HepG2 (cell line): ENCODE measurements around the gene FAM193A.

Source experiments
- KDM1A ChIP-seq: IDR thresholded peaks from 2 replicates; pipeline ENCODE4 v1.6.1; 2016; ENCODE audit warnings: missing compliant biosample characterization
- POLR2A ChIP-seq, 2 experiments: IDR thresholded peaks; 2 replicates each; pipeline ENCODE4 v1.6.1; 2011; ENCODE audit warnings: low read depth in 2 of 2, low read length in 2 of 2, mild to moderate bottlenecking in 1 of 2, moderate library complexity in 1 of 2; ENCODE audit not compliant: insufficient read depth in 1 of 2
- UBTF ChIP-seq: sonication (generic); formaldehyde crosslinking; IDR thresholded peaks from 2 replicates; pipeline ENCODE4 v1.4.0; 2020; ENCODE audit warnings: mild to moderate bottlenecking, missing genetic modification reagents
- ZFP37 ChIP-seq: sonication (generic); formaldehyde crosslinking; IDR thresholded peaks from 2 replicates; pipeline ENCODE4 v1.4.0; 2020; ENCODE audit warnings: missing genetic modification reagents, borderline replicate concordance
- ZNF563 ChIP-seq: sonication (generic); formaldehyde crosslinking; IDR thresholded peaks from 2 replicates; pipeline ENCODE4 v1.8.0; 2022; ENCODE audit warnings: mild to moderate bottlenecking, moderate library complexity, missing genetic modification reagents
- TF ChIP-seq, protein P1 (sequence below): sonication (generic); formaldehyde crosslinking; IDR thresholded peaks from 2 replicates; pipeline ENCODE4 v1.4.0; 2020; ENCODE audit warnings: missing genetic modification reagents

GRCh38 chr4:2722033-2722432, 185.6 kb downstream of the FAM193A start:
- TF ChIP-seq KDM1A (CRISPR knock-in tag) (no peak), ZNF563 (CRISPR knock-in tag) (no peak), ZFP37 (CRISPR knock-in tag) (no peak), POLR2A (IDR thresholded peaks at IDR 0.05; ENCODE audit: insufficient read depth in 1 of 2, low read depth in 2 of 2, low read length in 2 of 2) (no peak), UBTF (CRISPR knock-in tag) (no peak)
- TF ChIP-seq, protein P1, sequence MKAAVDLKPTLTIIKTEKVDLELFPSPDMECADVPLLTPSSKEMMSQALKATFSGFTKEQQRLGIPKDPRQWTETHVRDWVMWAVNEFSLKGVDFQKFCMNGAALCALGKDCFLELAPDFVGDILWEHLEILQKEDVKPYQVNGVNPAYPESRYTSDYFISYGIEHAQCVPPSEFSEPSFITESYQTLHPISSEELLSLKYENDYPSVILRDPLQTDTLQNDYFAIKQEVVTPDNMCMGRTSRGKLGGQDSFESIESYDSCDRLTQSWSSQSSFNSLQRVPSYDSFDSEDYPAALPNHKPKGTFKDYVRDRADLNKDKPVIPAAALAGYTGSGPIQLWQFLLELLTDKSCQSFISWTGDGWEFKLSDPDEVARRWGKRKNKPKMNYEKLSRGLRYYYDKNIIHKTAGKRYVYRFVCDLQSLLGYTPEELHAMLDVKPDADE (CRISPR knock-in tag) = no peak
